HG02759 (cell line): ENCODE results near the gene RAB8A.
A peak's percentile ranks its signal among the peaks of the same experiment; 100 is the strongest.

Experiments
- ATAC-seq: cut with Tn5 transposase; IDR thresholded peaks from one replicate; pipeline ENCODE4 v1.9.1; 2021; ENCODE audit warnings: mild to moderate bottlenecking, moderate library complexity; ENCODE audit not compliant: unreplicated experiment

RAB8A gene

GRCh38 chr19:16111160-16111908 is at the start of gene RAB8A:
Gene RAB8A, plus strand, starts transcription at chr19:16111889. Its CDS starts 13 bp downstream, at chr19:16111902.
- peak; percentile 92 for ATAC-seq

- ATAC-seq = no peak
Observed at GRCh38 chr19:16061943-16062342, 49.7 kb upstream of the RAB8A start.

- ATAC-seq = no peak
Observed at GRCh38 chr19:16062789-16063188, 48.9 kb upstream of the RAB8A start.

GRCh38 chr19:16064209-16064889 is 47.3 kb upstream of the RAB8A start:
- ATAC-seq = no peak

GRCh38 chr19:16066611-16067104 is 45.0 kb upstream of the RAB8A start:
- no peak for ATAC-seq

- ATAC-seq = no peak
Observed at GRCh38 chr19:16067205-16067938, 44.3 kb upstream of the RAB8A start.

GRCh38 chr19:16068696-16069259 is 42.9 kb upstream of the RAB8A start:
- no peak for ATAC-seq

GRCh38 chr19:16069813-16070365 is 41.8 kb upstream of the RAB8A start:
- no peak for ATAC-seq

GRCh38 chr19:16070366-16070990 is 41.2 kb upstream of the RAB8A start:
- peak; percentile 67 for ATAC-seq

GRCh38 chr19:16071072-16071691 is 40.5 kb upstream of the RAB8A start:
- no peak for ATAC-seq

- no peak for ATAC-seq
Observed at GRCh38 chr19:16073481-16073880, 38.2 kb upstream of the RAB8A start.

- no peak for ATAC-seq
Observed at GRCh38 chr19:16073988-16074387, 37.7 kb upstream of the RAB8A start.

- no peak for ATAC-seq
Observed at GRCh38 chr19:16074488-16075365, 37.0 kb upstream of the RAB8A start.

GRCh38 chr19:16075430-16076153 is 36.1 kb upstream of the RAB8A start:
- ATAC-seq = no peak

GRCh38 chr19:16076154-16076957 is 35.3 kb upstream of the RAB8A start, which contains the start of gene TPM4:
Gene TPM4, plus strand, starts transcription at chr19:16076495. Its CDS starts 71 bp downstream, at chr19:16076566.
- ATAC-seq = peak; percentile 66

- no peak for ATAC-seq
Observed at GRCh38 chr19:16076958-16077611, 34.6 kb upstream of the RAB8A start.
